ENCODE results near the gene SCYGR4. TPM values are rescaled to one million over a fixed set of nuclear protein-coding genes. Genes with fewer than 3 reads are reported as not detected.

The SCYGR4 gene
- polyA plus RNA-seq, 1 donor from 2014 or later, result not detected

GRCh38 chr2:227612546-227613271 lies 4.6 kb upstream of the SCYGR4 start:
- no peak overlapping the region for H3K4me2 ChIP-seq (ENCODE audit: low read length)
- H3K9me3 ChIP-seq (ENCODE audit: low read length), result no peaks in the 10 kb centered on the region

GRCh38 chr2:227613272-227613660 lies 4.0 kb upstream of the SCYGR4 start:
- no peaks in the 10 kb centered on the region for H3K79me2 ChIP-seq (replicated peaks; ENCODE audit: insufficient read depth, low read length)
- no peaks in the 10 kb centered on the region for H3K9me2 ChIP-seq (ENCODE audit: insufficient read depth, low read length)
- no peak overlapping the region for H3K9ac ChIP-seq (ENCODE audit: low read length)
- no peak overlapping the region for H3K4me3 ChIP-seq (ENCODE audit: low read length)
- TF ChIP-seq POLR2AphosphoS5 (IDR thresholded peaks at IDR 0.05), result no peak
- no peaks in the 10 kb centered on the region for H3K36me3 ChIP-seq (ENCODE audit: insufficient read depth, low read length)
- no peak overlapping the region for H3K27ac ChIP-seq (ENCODE audit: low read length)
- no peaks in the 10 kb centered on the region for H3K9me3 ChIP-seq (ENCODE audit: low read length)
- H3K4me2 ChIP-seq (ENCODE audit: low read length), result no peak overlapping the region
- no peaks in the 10 kb centered on the region for H3K27me3 ChIP-seq (ENCODE audit: insufficient read depth, low read depth, low read length)
- H3F3A ChIP-seq (ENCODE audit: insufficient read depth, low read length, poor library complexity, severe bottlenecking), result no peaks in the 10 kb centered on the region
- no peaks in the 10 kb centered on the region for H4K20me1 ChIP-seq (ENCODE audit: insufficient read depth)
- H2AFZ ChIP-seq (ENCODE audit: low read depth, low read length), result no peak overlapping the region

More at GRCh38 chr2:227612546-227613271, 4.6 kb upstream of the SCYGR4 start:
- Histone ChIP-seq H3K27me3 (ENCODE audit: insufficient read depth, low read depth, low read length) (no peaks in the 10 kb centered on the region), H3K36me3 (ENCODE audit: insufficient read depth, low read length) (no peaks in the 10 kb centered on the region), H3K4me3 (ENCODE audit: low read length) (no peak overlapping the region), H4K20me1 (ENCODE audit: insufficient read depth) (no peaks in the 10 kb centered on the region), H3K79me2 (replicated peaks; ENCODE audit: insufficient read depth, low read length) (no peaks in the 10 kb centered on the region), H2AFZ (ENCODE audit: low read depth, low read length) (no peak overlapping the region), H3K9me2 (ENCODE audit: insufficient read depth, low read length) (no peaks in the 10 kb centered on the region), H3K27ac (ENCODE audit: low read length) (no peak overlapping the region), H3F3A (ENCODE audit: insufficient read depth, low read length, poor library complexity, severe bottlenecking) (no peaks in the 10 kb centered on the region), H3K9ac (ENCODE audit: low read length) (no peak overlapping the region)
- TF ChIP-seq CTCF (IDR thresholded peaks at IDR 0.05; ENCODE audit: poor library complexity, severe bottlenecking) (no peak), POLR2AphosphoS5 (IDR thresholded peaks at IDR 0.05) (no peak)

GRCh38 chr2:227614246-227614645 lies 3.1 kb upstream of the SCYGR4 start:
- no peak overlapping the region for H3K4me3 ChIP-seq (ENCODE audit: low read length)
- no peaks in the 10 kb centered on the region for H3K9me3 ChIP-seq (ENCODE audit: low read length)
- H3K27ac ChIP-seq (ENCODE audit: low read length), result no peak overlapping the region
- H3K79me2 ChIP-seq (replicated peaks; ENCODE audit: insufficient read depth, low read length), result no peaks in the 10 kb centered on the region
- H2AFZ ChIP-seq (ENCODE audit: low read depth, low read length), result no peak overlapping the region
- no peaks in the 10 kb centered on the region for H3K27me3 ChIP-seq (ENCODE audit: insufficient read depth, low read depth, low read length)
- H3F3A ChIP-seq (ENCODE audit: insufficient read depth, low read length, poor library complexity, severe bottlenecking), result no peaks in the 10 kb centered on the region
- no peaks in the 10 kb centered on the region for H4K20me1 ChIP-seq (ENCODE audit: insufficient read depth)
- no peak overlapping the region for H3K9ac ChIP-seq (ENCODE audit: low read length)
- TF ChIP-seq MXI1 (conservative IDR thresholded peaks at IDR 0.05; ENCODE audit: poor library complexity, severe bottlenecking), result no peak
- no peak for TF ChIP-seq CTCF (IDR thresholded peaks at IDR 0.05; ENCODE audit: poor library complexity, severe bottlenecking)
- no peak for TF ChIP-seq SMC3 (conservative IDR thresholded peaks at IDR 0.05; ENCODE audit: poor library complexity)
- TF ChIP-seq POLR2AphosphoS5 (IDR thresholded peaks at IDR 0.05), result no peak
- TF ChIP-seq EZH2 (IDR thresholded peaks at IDR 0.05; ENCODE audit: borderline replicate concordance, insufficient read depth, low read length, poor library complexity, severe bottlenecking), result no peak
- TF ChIP-seq REST (IDR thresholded peaks at IDR 0.05; ENCODE audit: borderline replicate concordance), result no peak
- no peak for TF ChIP-seq TAF1 (IDR thresholded peaks at IDR 0.05; ENCODE audit: low read depth)
- TF ChIP-seq RAD21 (conservative IDR thresholded peaks at IDR 0.05), result no peak
- no peak for TF ChIP-seq EP300 (conservative IDR thresholded peaks at IDR 0.05; ENCODE audit: poor library complexity, severe bottlenecking)
- no peaks in the 10 kb centered on the region for H3K36me3 ChIP-seq (ENCODE audit: insufficient read depth, low read length)
- no peaks in the 10 kb centered on the region for H3K9me2 ChIP-seq (ENCODE audit: insufficient read depth, low read length)
- no peak overlapping the region for H3K4me2 ChIP-seq (ENCODE audit: low read length)
